ENCODE results near the gene EXO1.
A peak's percentile ranks its signal among the peaks of the same experiment; 100 is the strongest.

EXO1 gene

GRCh38 chr1:241891296-241891695 lies 43.3 kb downstream of the EXO1 start:
- TF ChIP-seq CTCF (IDR thresholded peaks at IDR 0.05; ENCODE audit: poor library complexity, severe bottlenecking): no peak
- no peaks in the 10 kb centered on the region for H3K4me1 ChIP-seq (ENCODE audit: insufficient read depth, poor library complexity, severe bottlenecking)
- H3K36me3 ChIP-seq (ENCODE audit: low read depth): peaks cover 10% of the 10 kb centered on the region; the same call in 1 of the 2 replicates
- H3K4me3 ChIP-seq (ENCODE audit: severe bottlenecking): no peak overlapping the region
- ATAC-seq (ENCODE audit: low read depth) (no peak), DNase-seq (ENCODE audit: low spot score) (no peak)
- H3K9me3 ChIP-seq (ENCODE audit: severe bottlenecking): peaks cover 2% of the 10 kb centered on the region
- no peak overlapping the region for H3K27ac ChIP-seq (ENCODE audit: poor library complexity, severe bottlenecking)
- no peaks in the 10 kb centered on the region for H3K27me3 ChIP-seq (ENCODE audit: insufficient read depth, poor library complexity, severe bottlenecking)

- H3K4me1 ChIP-seq (ENCODE audit: insufficient read depth, poor library complexity, severe bottlenecking): no peaks in the 10 kb centered on the region
- no peak for TF ChIP-seq CTCF (IDR thresholded peaks at IDR 0.05; ENCODE audit: poor library complexity, severe bottlenecking)
- DNase-seq (ENCODE audit: low spot score): no peak
- peaks cover 2% of the 10 kb centered on the region for H3K9me3 ChIP-seq (ENCODE audit: severe bottlenecking)
- H3K36me3 ChIP-seq (ENCODE audit: low read depth): peaks cover 3% of the 10 kb centered on the region; the same call in 1 of the 2 replicates
- H3K27me3 ChIP-seq (ENCODE audit: insufficient read depth, poor library complexity, severe bottlenecking): no peaks in the 10 kb centered on the region
- no peak for ATAC-seq (ENCODE audit: low read depth)
- no peak overlapping the region for H3K27ac ChIP-seq (ENCODE audit: poor library complexity, severe bottlenecking)
- no peak overlapping the region for H3K4me3 ChIP-seq (ENCODE audit: severe bottlenecking)
These were observed 46.0 kb downstream of the EXO1 start for GRCh38 chr1:241894016-241894415.

GRCh38 chr1:241895013-241895412 lies 47.0 kb downstream of the EXO1 start:
- no peak for TF ChIP-seq CTCF (IDR thresholded peaks at IDR 0.05; ENCODE audit: poor library complexity, severe bottlenecking)
- Histone ChIP-seq H3K9me3 (ENCODE audit: severe bottlenecking) (peaks cover 2% of the 10 kb centered on the region), H3K27me3 (ENCODE audit: insufficient read depth, poor library complexity, severe bottlenecking) (no peaks in the 10 kb centered on the region), H3K4me3 (ENCODE audit: severe bottlenecking) (no peak overlapping the region), H3K36me3 (ENCODE audit: low read depth) (peaks cover 3% of the 10 kb centered on the region; the same call in 1 of the 2 replicates), H3K27ac (ENCODE audit: poor library complexity, severe bottlenecking) (no peak overlapping the region), H3K4me1 (ENCODE audit: insufficient read depth, poor library complexity, severe bottlenecking) (no peaks in the 10 kb centered on the region)
- DNase-seq (ENCODE audit: low spot score): no peak
- no peak for ATAC-seq (ENCODE audit: low read depth)

GRCh38 chr1:241896670-241896962 lies 48.6 kb downstream of the EXO1 start:
- Histone ChIP-seq H3K36me3 (ENCODE audit: low read depth) (no peaks in the 10 kb centered on the region), H3K4me1 (ENCODE audit: insufficient read depth, poor library complexity, severe bottlenecking) (no peaks in the 10 kb centered on the region), H3K4me3 (ENCODE audit: severe bottlenecking) (no peak overlapping the region), H3K27me3 (ENCODE audit: insufficient read depth, poor library complexity, severe bottlenecking) (no peaks in the 10 kb centered on the region), H3K27ac (ENCODE audit: poor library complexity, severe bottlenecking) (no peak overlapping the region), H3K9me3 (ENCODE audit: severe bottlenecking) (peaks cover under 1% of the 10 kb centered on the region)
- ATAC-seq (ENCODE audit: low read depth): no peak
- DNase-seq (ENCODE audit: low spot score): no peak
- TF ChIP-seq CTCF (IDR thresholded peaks at IDR 0.05; ENCODE audit: poor library complexity, severe bottlenecking): peak; percentile 44

- no peak for TF ChIP-seq CTCF (IDR thresholded peaks at IDR 0.05; ENCODE audit: poor library complexity, severe bottlenecking)
- no peak overlapping the region for H3K27ac ChIP-seq (ENCODE audit: poor library complexity, severe bottlenecking)
- no peaks in the 10 kb centered on the region for H3K4me1 ChIP-seq (ENCODE audit: insufficient read depth, poor library complexity, severe bottlenecking)
- no peaks in the 10 kb centered on the region for H3K27me3 ChIP-seq (ENCODE audit: insufficient read depth, poor library complexity, severe bottlenecking)
- no peak for ATAC-seq (ENCODE audit: low read depth)
- H3K9me3 ChIP-seq (ENCODE audit: severe bottlenecking): no peaks in the 10 kb centered on the region
- no peak for DNase-seq (ENCODE audit: low spot score)
- no peak overlapping the region for H3K4me3 ChIP-seq (ENCODE audit: severe bottlenecking)
- no peaks in the 10 kb centered on the region for H3K36me3 ChIP-seq (ENCODE audit: low read depth)
These were observed 51.2 kb downstream of the EXO1 start for GRCh38 chr1:241899210-241899609.

Measured in RWPE2 (cell line).